B cell (primary cell): ENCODE measurements around the gene EIPR1. TPM values are rescaled to one million over a fixed set of nuclear protein-coding genes. Genes with fewer than 3 reads are reported as not detected.

Source experiments
- ATAC-seq: fragments of 200-7000 bp; cut with Tn5 transposase; one replicate; pipeline ENCODE4 v1.10.0; 2021; ENCODE audit warnings: low read depth, mild to moderate bottlenecking, moderate number of reproducible peaks, moderate library complexity
- CTCF ChIA-PET: fragments of 350-600 bp; sonication (Branson Sonifier 250); formaldehyde crosslinking; loops from one replicate; lab custom pipeline; 2021; ENCODE audit warnings: antibody characterized with exemption, inconsistent platforms; lab: Charles Lee
- POLR2A ChIA-PET: fragments of 350-600 bp; sonication (Branson Sonifier 250); formaldehyde crosslinking; loops from one replicate; lab custom pipeline; 2021; ENCODE audit warnings: antibody characterized with exemption; lab: Charles Lee
- DNase-seq: peaks from one replicate; pipeline ENCODE4 v3.0.0; 2013
- H2AFZ ChIP-seq: 2 replicates; pipeline ENCODE4 v1.6.1; 2012; ENCODE audit warnings: mild to moderate bottlenecking, low read depth, low read length; ENCODE audit not compliant: insufficient read depth, poor library complexity, severe bottlenecking
- H3K27ac ChIP-seq, 2 donors: 1 replicate in 1 of 2; 2 replicates in 1 of 2; pipeline ENCODE4 v1.5.1; 2012 to 2013; ENCODE audit warnings: low read length in 2 of 2, mild to moderate bottlenecking in 2 of 2, moderate library complexity in 1 of 2
- H3K27me3 ChIP-seq, 4 experiments: fragments of 200-600 bp in 1 of 4; sonication (generic) in 1 of 4; replicated peaks in 1 of 4; 1 replicate in 2 of 4; 2 replicates in 2 of 4; pipeline versions ENCODE4 v1.6.1 to v1.7.0; 2013 to 2016; ENCODE audit warnings: low read length in 3 of 4, mild to moderate bottlenecking in 2 of 4, mixed read lengths in 1 of 4, moderate library complexity in 1 of 4; ENCODE audit not compliant: insufficient read depth in 4 of 4, control insufficient read depth in 3 of 4; ENCODE audit errors: control extremely low read depth in 1 of 4
- H3K36me3 ChIP-seq, 2 experiments: replicated peaks in 1 of 2; 1 replicate in 1 of 2; 2 replicates in 1 of 2; pipeline versions ENCODE4 v1.6.1 to v1.7.1; 2013; ENCODE audit warnings: low read length in 1 of 2; ENCODE audit not compliant: insufficient read depth in 2 of 2, control insufficient read depth in 1 of 2; ENCODE audit errors: control extremely low read depth in 1 of 2, extremely low read depth in 1 of 2
- H3K4me1 ChIP-seq, 2 donors: fragments of 200-600 bp in 1 of 2; sonication (generic) in 1 of 2; 1 replicate in 1 of 2; 2 replicates in 1 of 2; pipeline versions ENCODE4 v1.5.1 to v1.6.1; 2013 to 2017; ENCODE audit warnings: low read length in 2 of 2; ENCODE audit not compliant: control insufficient read depth in 2 of 2, insufficient read depth in 2 of 2
- H3K4me2 ChIP-seq: replicated peaks from 2 replicates; pipeline ENCODE3; 2012; ENCODE audit warnings: mild to moderate bottlenecking, low read depth, low read length; ENCODE audit not compliant: poor library complexity, severe bottlenecking
- H3K4me3 ChIP-seq, 5 experiments: fragments of 200-600 bp in 1 of 5; sonication (generic) in 1 of 5; 1 replicate in 3 of 5; 2 replicates in 2 of 5; pipeline versions ENCODE4 v1.5.1 to v1.7.0; 2011 to 2016; ENCODE audit warnings: low read length in 4 of 5, mild to moderate bottlenecking in 4 of 5, low read depth in 2 of 5, control low read depth in 1 of 5, moderate library complexity in 1 of 5; ENCODE audit not compliant: insufficient read depth in 1 of 5; ENCODE audit errors: control extremely low read depth in 1 of 5, extremely low read depth in 1 of 5
- H3K79me2 ChIP-seq: fragments of 200-600 bp; sonication (generic); one replicate; pipeline ENCODE4 v1.6.0; 2016; ENCODE audit warnings: low read length; ENCODE audit not compliant: control insufficient read depth, insufficient read depth
- H3K9ac ChIP-seq: fragments of 200-600 bp; sonication (generic); 2 replicates; pipeline ENCODE4 v1.6.1; 2017; ENCODE audit warnings: mild to moderate bottlenecking, low read length, moderate library complexity
- H3K9me3 ChIP-seq, 3 donors: one replicate each; pipeline versions ENCODE4 v1.6.1 to v1.7.1; 2013; ENCODE audit warnings: low read length in 2 of 3; ENCODE audit not compliant: control insufficient read depth in 2 of 3, insufficient read depth in 1 of 3; ENCODE audit errors: control extremely low read depth in 1 of 3
- H4K20me1 ChIP-seq: 2 replicates; pipeline ENCODE4 v1.6.0; 2012; ENCODE audit warnings: mild to moderate bottlenecking, low read length; ENCODE audit not compliant: insufficient read depth, control insufficient read depth, poor library complexity, severe bottlenecking
- H3K27ac Mint-ChIP-seq: one replicate; pipeline ENCODE4 v1.8.0; 2021; ENCODE audit warnings: mixed read lengths
- H3K27me3 Mint-ChIP-seq: one replicate; pipeline ENCODE4 v1.8.0; 2021; ENCODE audit warnings: mixed read lengths
- H3K4me1 Mint-ChIP-seq: one replicate; pipeline ENCODE4 v1.8.0; 2021; ENCODE audit warnings: mixed read lengths
- H3K4me3 Mint-ChIP-seq: one replicate; pipeline ENCODE4 v1.8.0; 2021; ENCODE audit warnings: mixed read lengths
- H3K9me3 Mint-ChIP-seq: one replicate; pipeline ENCODE4 v1.8.0; 2022; ENCODE audit warnings: mixed read lengths; ENCODE audit not compliant: insufficient read depth
- EZH2 ChIP-seq: IDR thresholded peaks from 2 replicates; pipeline ENCODE4 v1.6.1; 2012; ENCODE audit warnings: borderline replicate concordance, low read depth, mild to moderate bottlenecking, moderate library complexity, low read length; ENCODE audit not compliant: insufficient read depth, poor library complexity, severe bottlenecking
- WGBS: methylation state at CpG from one replicate; pipeline ENCODE4 v1.1.5; 2013; ENCODE audit warnings: missing lambda C conversion rate; ENCODE audit not compliant: insufficient coverage; 5-methylcytosine and 5-hydroxymethylcytosine counted together
- intact Hi-C: fragments of 100-400 bp; cut with micrococcal nuclease; formaldehyde crosslinking; loops from one replicate; pipeline ENCODE4 v1.10.0; 2022
- polyA plus RNA-seq: library from polyadenylated mRNA; depleted of rRNA; stranded (reverse); fragments of >200 nt; gene quantifications from 2 replicates; pipeline ENCODE4 v1.2.3, GENCODE V29; 2012
- total RNA-seq, 2 donors: library from RNA; stranded (reverse); fragments of 120-200 nt in 1 of 2; gene quantifications; 1 replicate in 1 of 2; 2 replicates in 1 of 2; pipeline versions ENCODE4 v1.2.3 to v1.2.4, GENCODE V29; 2013 to 2022
- TF ChIP-seq, protein P1 (sequence below): fragments of 200-600 bp; IDR thresholded peaks from one replicate; pipeline ENCODE4 v1.8.0; 2022; ENCODE audit warnings: antibody characterized with exemption, mild to moderate bottlenecking

The EIPR1 gene
- total and polyA plus RNA-seq, 2 donors (not counting 1 experiment from before 2014, with no cell fraction given), result 31.8 to 37.0 TPM

- intact Hi-C loops, result no loop called here
- no peak overlapping the region for H2AFZ ChIP-seq
- H3K27ac ChIP-seq, result no peak overlapping the region
- H3K9me3 Mint-ChIP-seq, result no peaks in the 10 kb centered on the region
- POLR2A ChIA-PET, result no interaction called here
- H3K27ac Mint-ChIP-seq, result no peak overlapping the region
- TF ChIP-seq, protein P1, sequence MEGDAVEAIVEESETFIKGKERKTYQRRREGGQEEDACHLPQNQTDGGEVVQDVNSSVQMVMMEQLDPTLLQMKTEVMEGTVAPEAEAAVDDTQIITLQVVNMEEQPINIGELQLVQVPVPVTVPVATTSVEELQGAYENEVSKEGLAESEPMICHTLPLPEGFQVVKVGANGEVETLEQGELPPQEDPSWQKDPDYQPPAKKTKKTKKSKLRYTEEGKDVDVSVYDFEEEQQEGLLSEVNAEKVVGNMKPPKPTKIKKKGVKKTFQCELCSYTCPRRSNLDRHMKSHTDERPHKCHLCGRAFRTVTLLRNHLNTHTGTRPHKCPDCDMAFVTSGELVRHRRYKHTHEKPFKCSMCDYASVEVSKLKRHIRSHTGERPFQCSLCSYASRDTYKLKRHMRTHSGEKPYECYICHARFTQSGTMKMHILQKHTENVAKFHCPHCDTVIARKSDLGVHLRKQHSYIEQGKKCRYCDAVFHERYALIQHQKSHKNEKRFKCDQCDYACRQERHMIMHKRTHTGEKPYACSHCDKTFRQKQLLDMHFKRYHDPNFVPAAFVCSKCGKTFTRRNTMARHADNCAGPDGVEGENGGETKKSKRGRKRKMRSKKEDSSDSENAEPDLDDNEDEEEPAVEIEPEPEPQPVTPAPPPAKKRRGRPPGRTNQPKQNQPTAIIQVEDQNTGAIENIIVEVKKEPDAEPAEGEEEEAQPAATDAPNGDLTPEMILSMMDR, result no peak
- TF ChIP-seq EZH2, result no peak
- ATAC-seq (no peak), DNase-seq (no peak)
- H3K36me3 ChIP-seq, result peaks cover 5 to 24% of the 10 kb centered on the region in 2 experiments
- H3K4me1 ChIP-seq, result peaks cover 0 to 4% of the 10 kb centered on the region in 2 donors
- no peaks in the 10 kb centered on the region for H3K4me1 Mint-ChIP-seq
- H3K27me3 Mint-ChIP-seq, result no peaks in the 10 kb centered on the region
- H3K4me3 ChIP-seq, result no peak overlapping the region
- H3K9ac ChIP-seq, result no peak overlapping the region
- H3K4me2 ChIP-seq, result no peak overlapping the region
- no peak overlapping the region for H3K4me3 Mint-ChIP-seq
- WGBS, result no CpG with 5 or more reads among the region's 5 CpGs
- H4K20me1 ChIP-seq, result no peaks in the 10 kb centered on the region
- H3K9me3 ChIP-seq, result peaks cover 0 to 13% (median 0%) of the 10 kb centered on the region in 3 donors
- peaks cover 17% of the 10 kb centered on the region for H3K79me2 ChIP-seq
- no peaks in the 10 kb centered on the region for H3K27me3 ChIP-seq
- CTCF ChIA-PET, result no interaction called here
These were observed 169.4 kb downstream of the EIPR1 start for GRCh38 chr2:3208179-3208578.

GRCh38 chr2:3207091-3207491 is 170.5 kb downstream of the EIPR1 start:
- Histone ChIP-seq H3K36me3 (peaks cover 5 to 18% of the 10 kb centered on the region in 2 experiments), H3K4me3 (no peak overlapping the region), H4K20me1 (no peaks in the 10 kb centered on the region), H3K27ac (no peak overlapping the region), H3K27me3 (no peaks in the 10 kb centered on the region), H3K9ac (no peak overlapping the region), H3K79me2 (peaks cover 17% of the 10 kb centered on the region), H3K9me3 (peaks cover 0 to 13% (median 0%) of the 10 kb centered on the region in 3 donors), H3K4me2 (no peak overlapping the region), H3K4me1 (no peaks in the 10 kb centered on the region), H2AFZ (no peak overlapping the region)
- CTCF ChIA-PET, result no interaction called here
- TF ChIP-seq, protein P1, result no peak
- TF ChIP-seq EZH2, result no peak
- Mint-ChIP-seq H3K27me3 (no peaks in the 10 kb centered on the region), H3K4me3 (no peak overlapping the region), H3K9me3 (no peaks in the 10 kb centered on the region), H3K4me1 (no peaks in the 10 kb centered on the region), H3K27ac (no peak overlapping the region)
- no peak for DNase-seq
- POLR2A ChIA-PET, result no interaction called here
- 96% methylated on average over 10 of the region's 10 CpGs for WGBS
- no peak for ATAC-seq
- intact Hi-C loops, result no loop called here
